ENCODE results near the gene APBB3. TPM values are rescaled to one million over a fixed set of nuclear protein-coding genes. Genes with fewer than 3 reads are reported as not detected.
"Not testable (repeated sequence)": the region's sequence is repeated elsewhere in the genome, so short reads cannot be mapped to it uniquely, and the experiment has no call there.

Gene APBB3
- total RNA-seq, 1 donor from 2014 or later, result 14.1 TPM

GRCh38 chr5:140579188-140579747, 14.9 kb upstream of the APBB3 start:
- not testable (repeated sequence) for ATAC-seq; DNase-seq (ENCODE audit: low spot score)

- DNase-seq (ENCODE audit: low spot score), result no peak
- no peak for ATAC-seq
Observed at GRCh38 chr5:140576776-140577201, 12.4 kb upstream of the APBB3 start.

GRCh38 chr5:140575309-140575708, 10.9 kb upstream of the APBB3 start:
- peak; percentile 83 for ATAC-seq
- DNase-seq (ENCODE audit: low spot score), result peak; percentile 80

- DNase-seq (ENCODE audit: low spot score) (peak; percentile 78), ATAC-seq (peak; percentile 77)
Observed at GRCh38 chr5:140574165-140574564, 9.8 kb upstream of the APBB3 start.

- DNase-seq (ENCODE audit: low spot score) (no peak), ATAC-seq (no peak)
Observed at GRCh38 chr5:140573683-140574082, 9.3 kb upstream of the APBB3 start.

- ATAC-seq (peak; percentile 43), DNase-seq (ENCODE audit: low spot score) (peak; percentile 73)
Observed at GRCh38 chr5:140571105-140571504, 6.7 kb upstream of the APBB3 start.

- DNase-seq (ENCODE audit: low spot score) (no peak), ATAC-seq (no peak)
Observed at GRCh38 chr5:140570488-140570887, 6.1 kb upstream of the APBB3 start.

- DNase-seq (ENCODE audit: low spot score) (no peak), ATAC-seq (no peak)
Observed at GRCh38 chr5:140570058-140570457, 5.7 kb upstream of the APBB3 start.

- ATAC-seq (no peak), DNase-seq (ENCODE audit: low spot score) (no peak)
Observed at GRCh38 chr5:140569197-140569596, 4.8 kb upstream of the APBB3 start.

GRCh38 chr5:140568443-140569063, 4.2 kb upstream of the APBB3 start:
- ATAC-seq (no peak), DNase-seq (ENCODE audit: low spot score) (no peak)

- DNase-seq (ENCODE audit: low spot score) (no peak), ATAC-seq (no peak)
Observed at GRCh38 chr5:140567871-140568270, 3.5 kb upstream of the APBB3 start.

GRCh38 chr5:140567136-140567818, 2.9 kb upstream of the APBB3 start:
- ATAC-seq (no peak), DNase-seq (ENCODE audit: low spot score) (no peak)

GRCh38 chr5:140566665-140567064, 2.3 kb upstream of the APBB3 start:
- no peak for ATAC-seq
- no peak for DNase-seq (ENCODE audit: low spot score)

GRCh38 chr5:140565780-140566095, 1.3 kb upstream of the APBB3 start:
- ATAC-seq (no peak), DNase-seq (ENCODE audit: low spot score) (no peak)

- ATAC-seq (no peak), DNase-seq (ENCODE audit: low spot score) (no peak)
Observed at GRCh38 chr5:140565024-140565779, 804 bp upstream of the APBB3 start.

- no peak for DNase-seq (ENCODE audit: low spot score)
- no peak for ATAC-seq
Observed at GRCh38 chr5:140563596-140563995, 802 bp downstream of the APBB3 start.

GRCh38 chr5:140561753-140562523, 2.5 kb downstream of the APBB3 start:
- DNase-seq (ENCODE audit: low spot score) (peak; percentile 90), ATAC-seq (peak; percentile 50)

GRCh38 chr5:140560227-140560626, 4.2 kb downstream of the APBB3 start:
- DNase-seq (ENCODE audit: low spot score), result peak; percentile 94
- peak; percentile 54 for ATAC-seq

- ATAC-seq (no peak), DNase-seq (ENCODE audit: low spot score) (no peak)
Observed at GRCh38 chr5:140558542-140558941, 5.9 kb downstream of the APBB3 start.

- ATAC-seq, result no peak
- no peak for DNase-seq (ENCODE audit: low spot score)
Observed at GRCh38 chr5:140557965-140558364, 6.4 kb downstream of the APBB3 start.

Measured in left lobe of liver (tissue), 2 donors.